Measurements from ENCODE around the gene GHR.

DNA sequence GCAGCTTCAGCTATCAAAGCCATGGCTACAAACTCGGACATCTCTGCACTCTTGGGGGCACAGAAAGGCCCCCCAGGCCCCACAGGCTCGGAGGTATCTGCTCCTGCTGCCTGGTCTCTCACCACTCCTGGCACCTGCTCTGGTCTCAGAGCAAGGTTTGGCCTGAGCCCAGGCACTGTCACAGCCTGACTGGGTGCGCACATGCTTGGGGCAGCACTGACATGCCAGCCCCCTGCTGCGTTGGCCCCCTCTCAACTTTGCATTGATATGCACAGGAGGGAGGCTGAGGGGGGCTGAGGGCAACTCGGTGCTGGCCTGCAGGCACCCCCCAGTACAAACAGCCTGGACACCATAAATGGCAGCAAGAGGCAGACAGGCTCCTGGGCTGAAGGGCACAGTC lies 27.1 kb upstream of the GHR start:
- TF ChIP-seq, protein P1, sequence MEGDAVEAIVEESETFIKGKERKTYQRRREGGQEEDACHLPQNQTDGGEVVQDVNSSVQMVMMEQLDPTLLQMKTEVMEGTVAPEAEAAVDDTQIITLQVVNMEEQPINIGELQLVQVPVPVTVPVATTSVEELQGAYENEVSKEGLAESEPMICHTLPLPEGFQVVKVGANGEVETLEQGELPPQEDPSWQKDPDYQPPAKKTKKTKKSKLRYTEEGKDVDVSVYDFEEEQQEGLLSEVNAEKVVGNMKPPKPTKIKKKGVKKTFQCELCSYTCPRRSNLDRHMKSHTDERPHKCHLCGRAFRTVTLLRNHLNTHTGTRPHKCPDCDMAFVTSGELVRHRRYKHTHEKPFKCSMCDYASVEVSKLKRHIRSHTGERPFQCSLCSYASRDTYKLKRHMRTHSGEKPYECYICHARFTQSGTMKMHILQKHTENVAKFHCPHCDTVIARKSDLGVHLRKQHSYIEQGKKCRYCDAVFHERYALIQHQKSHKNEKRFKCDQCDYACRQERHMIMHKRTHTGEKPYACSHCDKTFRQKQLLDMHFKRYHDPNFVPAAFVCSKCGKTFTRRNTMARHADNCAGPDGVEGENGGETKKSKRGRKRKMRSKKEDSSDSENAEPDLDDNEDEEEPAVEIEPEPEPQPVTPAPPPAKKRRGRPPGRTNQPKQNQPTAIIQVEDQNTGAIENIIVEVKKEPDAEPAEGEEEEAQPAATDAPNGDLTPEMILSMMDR (IDR thresholded peaks at IDR 0.05; ENCODE audit: insufficient read depth, low read length): no peak
- TF ChIP-seq POLR2AphosphoS5 (IDR thresholded peaks at IDR 0.05; ENCODE audit: low read depth): no peak

Data from HL-60 (cell line).